Immature natural killer cell (primary cell): ENCODE data around the gene AP3B1. TPM values are rescaled to one million over a fixed set of nuclear protein-coding genes. Genes with fewer than 3 reads are reported as not detected.

ENCODE experiments used
- DNase-seq, 3 donors: peaks; one replicate each; pipeline ENCODE4 v3.0.0; 2022; ENCODE audit warnings: mixed read lengths in 1 of 3
- H3K27ac Mint-ChIP-seq, 6 donors: one replicate each; pipeline ENCODE4 v1.8.0; 2020; ENCODE audit warnings: mixed read lengths in 6 of 6, mild to moderate bottlenecking in 5 of 6, inconsistent platforms in 4 of 6, moderate library complexity in 3 of 6
- H3K27me3 Mint-ChIP-seq, 3 donors: one replicate each; pipeline ENCODE4 v1.8.0; 2020 to 2021; ENCODE audit warnings: low read depth in 3 of 3, mild to moderate bottlenecking in 3 of 3, mixed read lengths in 3 of 3, moderate library complexity in 3 of 3, inconsistent platforms in 1 of 3
- H3K36me3 Mint-ChIP-seq, 3 donors: one replicate each; pipeline ENCODE4 v1.8.0; 2020; ENCODE audit warnings: mixed read lengths in 3 of 3, inconsistent platforms in 2 of 3, mild to moderate bottlenecking in 2 of 3
- H3K4me1 Mint-ChIP-seq, 2 donors: one replicate each; pipeline ENCODE4 v1.8.0; 2020; ENCODE audit warnings: inconsistent platforms in 2 of 2, mild to moderate bottlenecking in 2 of 2, mixed read lengths in 2 of 2, moderate library complexity in 1 of 2
- H3K4me3 Mint-ChIP-seq, 5 donors: one replicate each; pipeline ENCODE4 v1.8.0; 2020; ENCODE audit warnings: mild to moderate bottlenecking in 5 of 5, mixed read lengths in 5 of 5, inconsistent platforms in 3 of 5, moderate library complexity in 3 of 5
- H3K9me3 Mint-ChIP-seq, 6 donors: one replicate each; pipeline ENCODE4 v1.8.0; 2020; ENCODE audit warnings: mild to moderate bottlenecking in 6 of 6, mixed read lengths in 6 of 6, inconsistent platforms in 4 of 6, moderate library complexity in 3 of 6
- polyA plus RNA-seq, 3 donors: library from polyadenylated mRNA; unstranded; fragments of 300-500 nt; fragmentation: Illumina TruSeq; gene quantifications; one replicate each; pipeline ENCODE4 v1.2.3, GENCODE V29; 2021

AP3B1 gene, protein sequence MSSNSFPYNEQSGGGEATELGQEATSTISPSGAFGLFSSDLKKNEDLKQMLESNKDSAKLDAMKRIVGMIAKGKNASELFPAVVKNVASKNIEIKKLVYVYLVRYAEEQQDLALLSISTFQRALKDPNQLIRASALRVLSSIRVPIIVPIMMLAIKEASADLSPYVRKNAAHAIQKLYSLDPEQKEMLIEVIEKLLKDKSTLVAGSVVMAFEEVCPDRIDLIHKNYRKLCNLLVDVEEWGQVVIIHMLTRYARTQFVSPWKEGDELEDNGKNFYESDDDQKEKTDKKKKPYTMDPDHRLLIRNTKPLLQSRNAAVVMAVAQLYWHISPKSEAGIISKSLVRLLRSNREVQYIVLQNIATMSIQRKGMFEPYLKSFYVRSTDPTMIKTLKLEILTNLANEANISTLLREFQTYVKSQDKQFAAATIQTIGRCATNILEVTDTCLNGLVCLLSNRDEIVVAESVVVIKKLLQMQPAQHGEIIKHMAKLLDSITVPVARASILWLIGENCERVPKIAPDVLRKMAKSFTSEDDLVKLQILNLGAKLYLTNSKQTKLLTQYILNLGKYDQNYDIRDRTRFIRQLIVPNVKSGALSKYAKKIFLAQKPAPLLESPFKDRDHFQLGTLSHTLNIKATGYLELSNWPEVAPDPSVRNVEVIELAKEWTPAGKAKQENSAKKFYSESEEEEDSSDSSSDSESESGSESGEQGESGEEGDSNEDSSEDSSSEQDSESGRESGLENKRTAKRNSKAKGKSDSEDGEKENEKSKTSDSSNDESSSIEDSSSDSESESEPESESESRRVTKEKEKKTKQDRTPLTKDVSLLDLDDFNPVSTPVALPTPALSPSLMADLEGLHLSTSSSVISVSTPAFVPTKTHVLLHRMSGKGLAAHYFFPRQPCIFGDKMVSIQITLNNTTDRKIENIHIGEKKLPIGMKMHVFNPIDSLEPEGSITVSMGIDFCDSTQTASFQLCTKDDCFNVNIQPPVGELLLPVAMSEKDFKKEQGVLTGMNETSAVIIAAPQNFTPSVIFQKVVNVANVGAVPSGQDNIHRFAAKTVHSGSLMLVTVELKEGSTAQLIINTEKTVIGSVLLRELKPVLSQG
- 10 to 100 TPM; 11.6 to 31.7 (median 19.2) TPM for polyA plus RNA-seq

DNA sequence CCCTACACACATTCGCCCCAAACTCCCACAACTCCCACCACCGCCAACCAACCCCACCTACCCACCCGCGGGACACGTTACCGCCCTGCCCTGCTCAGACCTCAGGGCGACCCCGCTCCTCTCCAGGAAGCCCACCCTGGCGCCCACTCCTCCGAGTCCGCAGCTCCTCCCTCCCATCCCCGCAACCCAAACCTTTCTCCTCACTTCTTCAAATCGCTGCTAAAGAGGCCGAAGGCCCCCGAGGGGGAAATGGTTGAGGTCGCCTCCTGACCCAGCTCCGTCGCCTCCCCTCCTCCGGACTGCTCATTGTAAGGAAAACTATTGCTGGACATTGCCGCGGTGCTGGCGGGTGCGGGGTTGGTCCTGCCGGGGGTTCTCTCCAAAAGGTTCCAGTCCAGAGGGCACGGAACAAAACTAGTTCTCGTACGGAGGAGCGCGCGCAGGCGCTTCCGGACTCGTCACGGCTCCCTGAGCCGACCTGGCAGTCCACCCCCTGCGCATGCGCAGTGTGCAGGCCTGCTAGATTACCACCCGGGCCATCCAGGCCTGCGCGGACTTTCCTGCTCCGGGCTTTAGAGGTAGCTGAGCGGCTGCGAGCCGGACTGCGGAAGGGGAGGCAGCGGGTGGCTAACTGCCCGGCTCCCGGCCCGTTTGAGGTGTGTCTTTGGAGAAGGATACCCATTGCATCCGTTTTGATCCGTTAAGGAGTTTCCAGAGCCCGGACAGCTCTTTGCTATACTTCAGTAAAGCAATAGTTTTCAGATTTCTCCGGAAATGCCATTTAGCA, at the start of gene AP3B1:
Gene AP3B1, minus strand, starts transcription at position 451 of the 787 bp plus-strand sequence. Its CDS starts 119 bp downstream, at position 332.
- DNase-seq, result peak; percentile 98 to 99 (median 98)
- H3K4me3 Mint-ChIP-seq, result peak within 1 kb of the TSS; percentile 95 to 99 (median 99)

DNA sequence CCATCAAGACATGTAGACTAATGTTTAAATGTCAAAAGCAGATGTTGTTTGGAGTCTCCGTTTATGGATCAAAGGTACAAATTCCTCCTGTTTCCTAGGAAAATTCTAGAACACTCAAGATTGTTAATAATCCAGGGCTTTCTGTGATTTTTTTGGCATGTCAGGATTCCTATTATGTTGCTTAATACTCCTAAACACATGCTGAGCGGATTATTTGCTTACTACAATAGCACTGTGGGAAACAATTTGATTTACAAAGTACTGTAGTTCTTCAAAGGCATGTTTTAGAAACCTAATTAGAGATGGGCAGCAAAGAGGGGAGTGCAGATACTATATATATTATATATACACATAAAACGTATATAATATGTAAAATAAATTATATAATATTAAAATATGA, 46.9 kb upstream of the AP3B1 start:
- no peaks in the 10 kb centered on the region for H3K36me3 Mint-ChIP-seq
- no peaks in the 10 kb centered on the region for H3K4me1 Mint-ChIP-seq
- H3K9me3 Mint-ChIP-seq, result peaks cover 3 to 16% (median 9%) of the 10 kb centered on the region in 6 donors
- no peak for DNase-seq
- H3K4me3 Mint-ChIP-seq, result no peak overlapping the region
- no peak overlapping the region for H3K27ac Mint-ChIP-seq
- H3K27me3 Mint-ChIP-seq, result peaks cover 2 to 15% (median 4%) of the 10 kb centered on the region in 3 donors

More for the DNA sequence above, at the start of gene AP3B1:
- H3K36me3 Mint-ChIP-seq, result peaks cover 0 to 8% (median 0%) of the 10 kb centered on the region in 3 donors
- H3K27ac Mint-ChIP-seq, result peak within 1 kb of the TSS; percentile 95 to 99 (median 98)
- no peaks in the 10 kb centered on the region for H3K9me3 Mint-ChIP-seq
- peaks cover 8 to 17% (median 9%) of the 10 kb centered on the region in 3 donors for H3K27me3 Mint-ChIP-seq
- peaks cover 46 to 62% of the 10 kb centered on the region in 2 donors for H3K4me1 Mint-ChIP-seq

DNA sequence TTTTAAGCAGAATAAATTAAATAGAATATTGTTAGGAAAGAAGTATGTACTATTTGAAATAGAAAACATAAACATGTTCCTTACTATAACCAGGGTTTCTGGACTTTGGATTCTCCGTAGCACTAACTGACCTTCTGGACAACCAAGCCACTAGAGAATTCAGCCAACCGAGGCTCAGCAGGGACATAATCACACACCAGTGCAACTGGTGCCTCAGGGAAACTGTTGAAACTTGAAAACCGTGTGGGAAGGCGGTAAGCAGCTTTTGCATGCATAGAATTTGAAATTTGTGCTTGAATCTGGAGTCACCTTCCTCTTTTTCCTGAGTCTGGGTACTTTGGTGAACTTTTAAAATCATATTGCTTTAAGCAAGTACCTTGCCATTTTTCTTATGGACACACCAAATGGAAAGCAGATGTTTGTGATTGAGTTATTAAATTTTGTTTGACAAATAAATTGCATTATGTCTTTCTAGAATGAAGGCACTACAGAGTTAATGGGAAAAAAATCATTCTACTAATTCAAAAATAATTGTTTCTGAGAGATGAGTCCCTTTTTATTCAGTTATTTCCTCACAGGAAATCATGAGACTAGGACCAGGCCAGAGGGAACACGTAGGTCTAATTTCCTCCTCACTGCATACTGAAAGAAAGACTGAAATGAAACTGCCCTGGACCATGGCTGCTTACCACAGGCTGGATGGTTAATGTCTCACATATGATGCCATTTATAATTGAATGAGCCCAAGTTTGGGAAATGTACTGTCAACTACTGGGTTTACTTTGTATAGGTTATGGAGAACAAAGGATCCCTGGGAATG, 45.3 kb upstream of the AP3B1 start:
- Mint-ChIP-seq H3K27ac (no peak overlapping the region), H3K27me3 (peaks cover 0 to 20% (median 0%) of the 10 kb centered on the region in 3 donors), H3K36me3 (no peaks in the 10 kb centered on the region), H3K4me1 (no peaks in the 10 kb centered on the region), H3K4me3 (no peak overlapping the region), H3K9me3 (peaks cover 3 to 19% (median 9%) of the 10 kb centered on the region in 6 donors)
- no peak for DNase-seq

DNA sequence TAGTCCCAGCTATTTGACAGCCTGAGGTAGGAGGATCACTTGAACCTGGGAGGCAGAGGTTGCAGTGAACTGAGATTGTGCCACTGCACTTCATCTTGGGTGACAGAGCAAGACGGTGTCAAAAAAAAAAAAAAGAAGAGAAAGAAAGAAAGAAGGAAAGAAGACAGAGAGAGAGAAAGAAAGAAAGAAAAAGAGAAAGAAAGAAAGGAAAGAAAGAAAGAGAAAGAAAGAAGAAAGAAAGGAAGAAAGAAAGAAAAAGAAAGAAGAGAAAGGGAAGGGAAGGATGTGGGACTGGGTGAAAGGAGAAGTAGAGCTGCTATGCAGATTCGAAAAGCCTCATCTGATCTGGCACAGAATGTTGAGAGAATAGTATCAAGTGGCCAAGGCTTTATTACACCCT, 42.2 kb upstream of the AP3B1 start:
- Mint-ChIP-seq H3K4me1 (no peaks in the 10 kb centered on the region), H3K4me3 (no peak overlapping the region), H3K27me3 (peaks cover 0 to 22% (median 3%) of the 10 kb centered on the region in 3 donors), H3K9me3 (peaks cover 3 to 19% (median 9%) of the 10 kb centered on the region in 6 donors), H3K36me3 (no peaks in the 10 kb centered on the region), H3K27ac (no peak overlapping the region)
- no peak for DNase-seq

DNA sequence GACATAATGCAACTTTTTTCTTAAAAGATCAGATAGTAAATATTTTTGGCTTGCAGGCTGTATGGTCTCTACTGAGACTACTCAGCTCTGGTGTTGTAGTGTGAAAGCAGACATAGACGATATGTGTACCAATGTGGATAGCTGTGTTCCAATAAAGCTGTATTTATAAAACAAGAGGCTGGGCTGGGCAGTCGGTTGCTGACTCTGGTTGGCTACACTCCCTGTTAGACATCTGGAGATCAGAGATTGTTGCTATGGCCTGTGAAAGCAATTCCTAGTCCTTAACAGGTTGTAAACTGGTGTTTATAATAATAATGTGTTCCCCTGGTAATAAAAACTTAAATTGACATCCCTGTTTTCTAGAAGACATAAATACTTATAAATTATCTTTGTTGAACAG, 41.5 kb upstream of the AP3B1 start:
- Mint-ChIP-seq H3K27me3 (peaks cover 3 to 24% (median 5%) of the 10 kb centered on the region in 3 donors), H3K9me3 (peaks cover 3 to 19% (median 9%) of the 10 kb centered on the region in 6 donors), H3K27ac (no peak overlapping the region), H3K36me3 (no peaks in the 10 kb centered on the region), H3K4me1 (no peaks in the 10 kb centered on the region), H3K4me3 (no peak overlapping the region)
- no peak for DNase-seq

DNA sequence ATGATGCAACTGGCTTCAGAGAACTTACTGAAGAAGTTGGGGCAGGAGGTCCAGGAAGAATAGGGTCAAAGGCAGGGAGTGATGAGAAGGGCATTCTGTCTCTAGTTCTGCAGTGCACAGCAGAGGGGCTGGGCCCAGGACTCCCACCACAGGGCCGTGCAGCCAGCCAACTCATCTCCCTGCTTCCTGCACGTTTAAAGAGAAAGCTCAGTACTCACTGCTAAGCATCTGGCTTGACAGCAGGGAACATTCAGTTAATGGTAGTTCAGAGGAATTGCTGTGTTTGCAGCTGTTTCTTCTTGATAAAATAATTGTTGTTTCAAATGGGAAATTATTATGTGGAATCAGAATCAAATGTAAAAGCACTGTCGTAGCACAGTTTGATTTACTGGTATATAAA, 40.3 kb upstream of the AP3B1 start:
- no peak for DNase-seq
- Mint-ChIP-seq H3K9me3 (peaks cover 3 to 19% (median 9%) of the 10 kb centered on the region in 6 donors), H3K4me3 (no peak overlapping the region), H3K4me1 (no peaks in the 10 kb centered on the region), H3K27me3 (peaks cover 3 to 24% (median 6%) of the 10 kb centered on the region in 3 donors), H3K36me3 (no peaks in the 10 kb centered on the region), H3K27ac (no peak overlapping the region)

DNA sequence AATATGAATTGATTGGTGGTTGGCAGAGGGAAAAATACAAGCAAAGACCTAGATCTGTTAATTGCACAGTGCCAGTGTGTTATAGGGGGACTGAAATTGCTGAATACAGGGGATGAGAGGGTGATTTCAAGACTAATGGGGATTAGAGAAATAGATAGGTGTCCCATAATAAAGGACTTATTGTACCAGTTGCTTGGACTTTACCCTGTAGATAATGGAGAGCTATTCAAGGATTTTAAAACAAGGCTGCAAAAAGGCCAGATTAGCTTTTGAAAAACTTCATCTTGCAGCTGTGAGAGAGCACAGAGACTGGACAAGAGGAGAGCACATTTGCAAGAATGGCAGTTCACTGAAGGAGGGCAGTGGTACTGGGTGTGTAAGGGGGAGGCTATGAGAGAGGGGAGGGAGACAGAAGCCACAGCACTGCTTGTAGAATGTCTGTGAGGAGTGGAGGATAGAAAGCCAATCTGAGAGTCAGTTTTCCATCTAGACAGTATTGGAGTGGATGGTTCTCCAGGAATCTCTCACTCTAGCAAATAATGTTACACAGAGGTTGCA, 37.1 kb upstream of the AP3B1 start:
- Mint-ChIP-seq H3K27ac (no peak overlapping the region), H3K36me3 (no peaks in the 10 kb centered on the region), H3K4me3 (no peak overlapping the region)

DNA sequence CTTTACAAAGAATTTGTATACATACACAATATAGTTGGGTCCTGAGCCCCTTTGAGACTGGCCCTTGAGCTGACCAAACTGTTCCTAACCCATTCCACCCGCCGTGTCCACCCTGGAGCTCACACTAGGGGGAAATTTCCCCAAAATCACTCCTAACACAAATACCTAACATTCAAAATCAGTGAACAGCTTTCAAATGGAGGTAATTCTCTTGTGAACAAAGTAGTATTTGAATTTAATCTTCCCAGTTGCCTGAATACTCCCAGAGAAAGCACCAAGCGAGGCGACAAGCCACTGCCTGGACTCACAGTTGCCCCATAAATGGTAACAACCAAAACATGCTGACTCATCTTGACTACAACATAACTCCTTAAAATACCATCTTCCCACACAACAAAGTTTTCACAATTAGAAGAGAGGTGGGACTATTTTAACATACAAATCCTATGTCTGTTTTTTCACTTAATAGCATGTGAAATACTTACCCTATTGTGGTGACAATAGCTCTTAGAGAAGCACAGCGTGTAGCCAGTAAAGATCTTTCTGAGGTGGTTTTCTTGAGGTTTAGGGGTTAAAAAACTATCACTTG, 34.2 kb upstream of the AP3B1 start:
- no peak for DNase-seq
- H3K9me3 Mint-ChIP-seq, result peaks cover 0 to 4% (median 0%) of the 10 kb centered on the region in 6 donors
- H3K4me1 Mint-ChIP-seq, result no peaks in the 10 kb centered on the region
- H3K4me3 Mint-ChIP-seq, result no peak overlapping the region
- H3K27me3 Mint-ChIP-seq, result peaks cover 4 to 18% (median 6%) of the 10 kb centered on the region in 3 donors
- H3K36me3 Mint-ChIP-seq, result no peaks in the 10 kb centered on the region
- no peak overlapping the region for H3K27ac Mint-ChIP-seq

More for the DNA sequence above, 37.1 kb upstream of the AP3B1 start:
- peaks cover 3 to 14% (median 6%) of the 10 kb centered on the region in 3 donors for H3K27me3 Mint-ChIP-seq
- no peaks in the 10 kb centered on the region for H3K4me1 Mint-ChIP-seq
- H3K9me3 Mint-ChIP-seq, result peaks cover 0 to 6% (median 2%) of the 10 kb centered on the region in 6 donors
- DNase-seq, result no peak

DNA sequence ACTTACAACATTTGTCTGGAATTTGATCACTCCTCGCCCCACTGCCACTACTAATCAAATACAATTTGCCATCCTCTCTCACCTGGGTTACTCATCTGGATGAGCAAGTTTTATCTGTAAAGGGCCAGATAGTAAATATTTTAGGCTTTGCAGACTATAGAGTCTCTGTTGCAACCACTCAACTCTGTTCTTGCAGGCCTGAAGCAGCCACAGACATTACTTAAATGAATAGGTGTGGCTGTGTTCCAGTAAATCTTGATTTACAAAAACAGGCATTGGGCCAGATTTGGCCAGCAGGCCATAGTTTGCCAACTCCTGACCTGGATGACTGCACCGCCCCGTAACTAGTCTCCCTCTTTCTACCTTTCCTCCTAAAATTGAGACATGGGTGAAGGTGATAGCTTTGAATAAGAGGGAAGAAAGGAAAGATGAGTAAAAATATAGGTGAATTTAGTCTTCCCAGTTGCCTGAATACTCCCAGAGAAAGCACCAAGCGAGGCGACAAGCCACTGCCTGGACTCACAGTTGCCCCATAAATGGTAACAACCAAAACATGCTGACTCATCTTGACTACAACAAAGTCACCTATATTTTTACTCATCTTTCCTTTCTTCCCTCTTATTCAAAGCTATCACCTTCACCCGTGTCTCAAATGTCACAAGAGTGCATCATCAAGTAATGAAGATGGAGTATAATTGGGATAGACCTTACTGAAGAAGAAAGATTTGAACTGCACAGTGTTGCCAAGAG, 33.4 kb upstream of the AP3B1 start:
- Mint-ChIP-seq H3K4me1 (no peaks in the 10 kb centered on the region), H3K9me3 (peaks cover 0 to 4% (median 0%) of the 10 kb centered on the region in 6 donors), H3K36me3 (no peaks in the 10 kb centered on the region), H3K27ac (no peak overlapping the region), H3K4me3 (no peak overlapping the region), H3K27me3 (peaks cover 4 to 18% (median 6%) of the 10 kb centered on the region in 3 donors)
- no peak for DNase-seq

DNA sequence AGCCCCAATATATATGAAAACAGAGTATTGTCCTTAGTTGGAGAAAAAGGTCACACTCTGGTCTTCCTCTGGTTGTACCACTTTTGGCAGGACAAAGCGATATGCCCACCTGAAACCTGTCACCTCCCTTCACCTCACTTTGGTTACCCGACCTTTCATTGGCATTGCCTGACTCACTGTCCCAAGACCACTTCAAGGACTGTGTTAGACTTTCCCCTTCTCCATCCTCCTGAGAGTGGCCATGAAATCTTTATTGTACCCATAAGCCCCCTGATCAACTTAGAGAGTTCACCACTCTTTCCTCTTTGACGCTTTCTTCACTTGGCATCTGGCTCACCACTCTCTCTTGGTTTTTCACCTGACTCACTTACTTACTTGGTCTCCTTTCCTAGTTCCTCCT, 32.4 kb upstream of the AP3B1 start:
- Mint-ChIP-seq H3K36me3 (no peaks in the 10 kb centered on the region), H3K27ac (no peak overlapping the region), H3K9me3 (peaks cover 0 to 4% (median 0%) of the 10 kb centered on the region in 6 donors), H3K4me1 (no peaks in the 10 kb centered on the region), H3K27me3 (peaks cover 3 to 18% (median 6%) of the 10 kb centered on the region in 3 donors), H3K4me3 (no peak overlapping the region)
- no peak for DNase-seq

DNA sequence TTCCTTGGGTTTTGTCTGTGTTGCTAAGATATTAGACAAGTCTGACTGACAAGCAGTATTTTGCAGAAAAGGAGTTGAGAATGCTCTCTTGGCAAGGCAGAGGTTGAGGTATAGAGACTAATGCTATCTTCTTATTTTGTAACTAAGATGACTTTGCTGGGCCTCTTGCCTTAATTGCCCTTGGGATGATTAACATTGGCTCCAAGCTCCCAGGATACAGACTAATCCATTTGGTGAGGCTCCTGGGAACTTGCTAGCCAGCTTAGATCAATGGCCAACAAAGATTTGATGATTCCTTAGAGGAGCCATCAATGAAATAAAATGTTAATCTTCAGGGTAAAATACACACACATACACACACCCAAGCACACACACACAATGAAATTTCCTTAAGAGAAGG, 28.7 kb upstream of the AP3B1 start:
- H3K4me1 Mint-ChIP-seq, result no peaks in the 10 kb centered on the region
- no peak for DNase-seq
- H3K27ac Mint-ChIP-seq, result no peak overlapping the region
- peaks cover 3 to 12% (median 4%) of the 10 kb centered on the region in 3 donors for H3K27me3 Mint-ChIP-seq
- H3K36me3 Mint-ChIP-seq, result no peaks in the 10 kb centered on the region
- H3K4me3 Mint-ChIP-seq, result no peak overlapping the region
- peaks cover 0 to 4% (median 0%) of the 10 kb centered on the region in 6 donors for H3K9me3 Mint-ChIP-seq
